ENCODE data around the gene DAPK2.

The DAPK2 gene

DNA sequence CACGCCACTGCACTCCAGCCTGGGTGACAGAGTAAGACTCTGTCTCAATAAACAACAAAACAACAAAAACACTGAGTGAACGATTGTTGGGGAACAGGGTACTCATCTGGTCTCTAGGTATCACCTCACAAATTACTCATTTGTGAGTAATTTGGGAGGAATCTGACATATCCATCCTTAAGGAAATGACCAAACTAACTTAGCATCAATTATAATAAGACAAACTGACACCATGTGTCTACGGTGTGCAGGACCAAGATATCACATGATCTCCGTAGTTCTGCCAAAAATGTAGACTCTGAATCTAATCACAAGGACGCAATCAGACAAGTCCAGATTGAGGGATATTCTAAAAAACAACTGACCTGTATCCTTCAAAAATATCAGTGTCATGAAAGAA is 12.0 kb upstream of the DAPK2 start:
- no peak for DNase-seq

DNA sequence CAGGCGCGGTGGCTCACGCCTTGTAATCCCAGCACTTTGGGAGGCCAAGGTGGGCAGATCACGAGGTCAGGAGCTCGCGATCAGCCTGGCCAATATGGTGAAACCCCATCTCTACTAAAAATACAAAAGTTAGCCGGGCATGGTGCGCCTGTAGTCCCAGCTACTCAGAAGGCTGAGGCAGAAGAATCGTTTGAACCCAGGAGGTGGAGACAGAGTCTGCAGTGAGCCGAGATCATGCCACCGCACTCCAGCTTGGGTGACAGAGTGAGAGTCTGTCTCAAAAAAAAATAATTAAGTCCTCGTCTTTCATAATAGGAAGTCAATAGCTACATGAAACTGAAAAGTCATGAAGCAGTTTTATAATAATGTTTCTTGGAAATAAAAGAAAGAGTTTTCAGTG is 7.4 kb upstream of the DAPK2 start:
- peak in 1 of 51 donors; percentile 18 for DNase-seq

DNA sequence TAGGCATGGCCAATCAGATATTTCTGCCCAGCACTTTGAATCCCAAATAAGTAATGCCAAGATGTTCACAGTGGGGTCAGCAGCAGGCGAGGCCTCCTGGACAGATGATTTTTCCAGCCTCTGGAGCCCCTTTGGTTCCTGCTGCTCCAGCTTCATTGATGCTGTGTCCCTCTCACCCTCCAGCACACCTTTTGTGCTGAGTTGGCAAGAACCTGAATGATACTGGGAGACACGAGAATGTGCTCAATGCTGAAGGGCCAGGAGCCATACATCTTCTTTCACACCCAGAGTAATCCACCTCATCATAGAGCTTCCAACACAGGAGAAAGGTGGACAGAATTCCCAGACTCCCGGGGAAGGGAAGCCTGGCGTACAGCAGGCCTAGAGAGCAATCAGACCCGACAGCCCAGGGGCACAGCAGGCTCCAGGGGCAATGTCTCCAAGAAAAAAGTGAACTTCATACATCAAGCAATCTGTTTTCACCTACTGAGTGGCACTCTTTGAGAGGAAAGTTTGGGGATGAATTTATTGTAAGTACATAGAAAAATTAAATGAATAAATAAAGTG is 6.7 kb upstream of the DAPK2 start:
- DNase-seq: no peak

DNA sequence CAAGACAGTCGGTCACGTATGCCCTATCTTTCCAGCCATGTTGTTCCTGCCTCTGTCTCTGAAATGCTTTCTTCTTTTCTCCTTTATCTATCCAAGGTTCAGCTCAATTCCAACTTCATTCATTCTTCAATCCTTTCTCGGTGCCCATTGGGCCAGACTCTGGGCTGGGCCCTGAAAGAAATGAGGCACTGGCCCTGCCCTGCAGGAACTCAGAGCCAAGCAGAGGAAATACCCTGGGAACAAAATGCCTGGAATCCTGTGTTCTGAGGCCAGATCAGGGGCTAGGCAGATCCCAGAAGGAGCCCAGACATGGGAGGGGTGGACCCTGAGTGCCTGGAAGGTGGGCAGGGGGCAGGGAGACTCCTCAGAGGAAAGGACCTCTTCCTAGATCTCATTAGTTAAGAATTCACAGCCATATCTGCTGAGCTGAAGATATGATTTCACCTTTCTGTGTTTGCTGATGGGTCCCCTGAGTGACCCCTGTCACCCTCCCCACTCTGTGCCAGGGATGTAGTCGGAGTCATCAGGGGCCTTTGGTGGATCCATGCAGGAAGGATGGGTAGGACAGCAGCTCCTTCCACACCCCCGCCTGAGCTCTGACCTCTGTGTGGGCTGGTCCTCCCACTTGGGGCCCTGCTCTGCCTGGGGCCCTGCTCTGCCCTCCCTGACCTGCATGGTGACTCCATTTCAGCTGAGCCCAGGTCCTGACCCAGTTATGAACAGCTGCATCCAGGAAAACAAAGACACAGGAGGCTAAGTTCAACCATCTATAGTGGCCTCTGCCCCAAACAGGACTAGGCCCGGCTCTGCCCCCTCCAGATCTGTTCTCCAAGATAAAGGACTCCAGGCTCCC is 5.3 kb upstream of the DAPK2 start:
- DNase-seq: no peak

DNA sequence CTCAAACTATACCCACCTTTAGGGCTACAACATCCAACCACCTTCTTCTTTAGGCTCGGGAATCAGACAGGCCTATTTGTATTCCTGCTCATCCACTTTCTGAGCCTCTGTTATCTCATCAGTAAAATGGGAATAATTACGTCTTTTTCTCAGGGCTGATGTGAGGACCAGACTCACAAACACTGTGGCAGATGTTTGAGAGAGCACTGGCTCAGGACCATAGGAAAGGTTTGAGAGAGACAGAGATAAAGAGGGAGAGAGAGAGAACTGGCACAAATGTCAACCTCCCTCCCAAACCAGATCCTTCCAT is 4.8 kb upstream of the DAPK2 start:
- no peak for DNase-seq

DNA sequence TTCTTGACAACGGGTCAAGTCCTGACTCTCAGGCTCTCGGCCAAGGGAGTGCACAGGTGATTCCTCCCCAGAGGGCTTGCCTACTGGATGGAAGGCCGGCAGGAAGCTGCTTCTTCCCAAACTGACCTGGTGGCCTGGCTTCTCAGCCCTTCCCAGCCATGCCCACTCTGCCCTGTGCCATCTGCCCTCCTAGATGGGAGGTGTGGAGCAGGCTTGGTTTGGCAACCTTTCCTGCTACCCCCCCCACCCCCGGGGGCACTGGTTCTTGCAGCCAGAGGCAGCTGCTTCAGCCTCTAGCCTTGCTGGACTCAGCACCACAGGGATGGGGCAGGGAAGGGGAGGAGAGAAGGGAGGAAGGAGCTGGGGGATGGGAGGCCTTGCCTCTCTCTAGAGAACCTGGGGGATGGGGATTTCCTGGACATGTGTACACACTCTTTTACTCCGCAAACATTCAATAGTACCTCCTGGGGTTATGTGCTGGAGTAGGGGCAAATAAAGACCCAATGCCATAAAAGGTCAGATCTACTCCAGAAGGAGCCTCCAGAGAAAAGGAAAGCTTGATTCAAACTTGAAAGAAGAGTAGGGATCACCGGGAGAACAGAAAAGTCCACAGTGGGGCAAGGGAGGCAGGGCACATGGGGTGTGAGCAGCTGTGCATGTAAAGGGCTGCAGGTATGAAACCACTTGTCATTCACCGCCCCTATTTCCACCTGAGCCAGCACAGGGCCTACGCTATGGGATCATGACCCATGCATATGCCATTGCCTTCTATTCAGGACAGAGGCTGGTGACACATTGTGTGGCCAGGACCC is 4.2 kb upstream of the DAPK2 start:
- no peak for DNase-seq

DNA sequence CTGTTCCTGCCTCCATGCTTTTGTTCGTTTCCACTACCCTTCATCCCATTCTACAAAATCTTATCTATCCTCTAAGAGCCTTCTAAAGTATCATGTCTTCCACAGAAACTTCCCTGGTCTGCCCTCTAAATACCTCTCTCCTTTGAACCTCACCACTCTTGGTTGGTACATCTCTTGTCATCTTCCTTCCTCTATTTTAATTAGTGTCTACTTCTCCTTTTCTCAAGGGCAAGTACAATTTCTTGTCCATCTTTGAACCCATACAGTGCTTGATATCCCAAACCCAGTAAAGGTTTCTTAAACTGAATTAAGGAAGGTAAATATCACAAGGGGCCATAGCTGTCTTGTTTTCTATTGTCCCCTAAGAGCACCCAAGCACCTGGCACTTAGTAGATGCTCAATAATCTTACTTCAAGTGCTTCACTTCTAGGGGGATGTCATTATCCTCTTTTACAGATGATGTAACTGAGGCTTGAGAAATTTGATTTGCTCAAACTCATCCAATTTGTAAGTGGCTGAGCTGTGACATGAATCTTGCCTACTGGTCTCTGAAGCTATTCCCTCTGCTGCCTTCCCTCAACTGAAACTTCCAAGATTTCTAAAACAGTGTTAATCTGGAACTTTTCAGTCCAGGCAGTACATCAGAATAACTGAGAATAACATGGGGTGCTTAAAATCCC is 2.6 kb upstream of the DAPK2 start:
- DNase-seq: no peak

DNA sequence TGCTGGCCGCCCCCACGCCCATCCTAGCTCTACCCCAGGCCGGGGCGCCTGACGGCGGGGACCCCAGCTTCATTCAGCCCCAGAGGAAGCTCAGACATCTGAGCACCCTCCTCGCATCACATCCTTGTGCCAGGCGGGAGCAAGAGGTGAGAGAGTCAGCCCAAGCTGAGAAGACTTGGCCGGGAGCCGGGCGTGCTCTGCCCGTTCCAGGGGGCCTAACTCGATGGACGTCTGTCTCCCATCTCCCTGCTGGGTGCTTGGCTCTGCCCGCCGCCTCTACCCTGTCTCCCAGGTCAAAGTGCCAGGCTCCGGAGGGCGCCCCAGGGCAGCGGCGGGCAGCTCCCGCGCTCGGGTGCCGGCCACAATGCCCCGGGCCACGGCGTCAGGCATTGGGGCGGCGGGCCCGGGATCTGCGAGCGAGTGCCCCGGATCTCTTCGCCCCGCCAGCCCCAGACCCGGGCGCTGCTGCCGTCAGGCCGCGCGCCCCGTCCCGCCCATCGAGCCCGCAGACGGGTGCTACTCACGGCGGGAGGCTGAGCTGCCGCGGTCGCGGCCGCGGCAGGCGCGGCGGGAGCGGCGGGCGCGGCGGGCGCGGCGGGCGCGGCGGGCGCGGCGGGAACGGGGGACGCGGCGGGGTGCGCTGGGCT is 388 bp downstream of the DAPK2 start:
- peak in 6 of 51 donors; percentile 20 to 66 (median 32) for DNase-seq

DNA sequence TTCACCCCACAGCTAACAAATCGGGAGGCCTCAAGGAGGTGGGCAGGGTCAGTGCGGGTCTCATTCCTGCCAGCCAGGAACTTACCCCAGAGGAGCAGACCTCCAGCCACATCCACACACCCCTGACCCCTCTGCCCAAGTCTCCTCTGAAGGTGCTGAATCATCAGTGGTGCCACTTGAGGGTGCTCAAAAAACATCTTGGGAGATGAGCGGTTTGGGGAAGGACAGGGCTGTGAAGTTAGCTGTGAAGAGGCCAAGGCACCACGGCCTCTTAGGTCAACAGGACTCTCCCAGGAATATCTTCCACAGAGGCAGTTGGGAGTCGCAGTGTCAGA is 1.2 kb downstream of the DAPK2 start:
- peak in 1 of 51 donors; percentile 9 for DNase-seq

DNA sequence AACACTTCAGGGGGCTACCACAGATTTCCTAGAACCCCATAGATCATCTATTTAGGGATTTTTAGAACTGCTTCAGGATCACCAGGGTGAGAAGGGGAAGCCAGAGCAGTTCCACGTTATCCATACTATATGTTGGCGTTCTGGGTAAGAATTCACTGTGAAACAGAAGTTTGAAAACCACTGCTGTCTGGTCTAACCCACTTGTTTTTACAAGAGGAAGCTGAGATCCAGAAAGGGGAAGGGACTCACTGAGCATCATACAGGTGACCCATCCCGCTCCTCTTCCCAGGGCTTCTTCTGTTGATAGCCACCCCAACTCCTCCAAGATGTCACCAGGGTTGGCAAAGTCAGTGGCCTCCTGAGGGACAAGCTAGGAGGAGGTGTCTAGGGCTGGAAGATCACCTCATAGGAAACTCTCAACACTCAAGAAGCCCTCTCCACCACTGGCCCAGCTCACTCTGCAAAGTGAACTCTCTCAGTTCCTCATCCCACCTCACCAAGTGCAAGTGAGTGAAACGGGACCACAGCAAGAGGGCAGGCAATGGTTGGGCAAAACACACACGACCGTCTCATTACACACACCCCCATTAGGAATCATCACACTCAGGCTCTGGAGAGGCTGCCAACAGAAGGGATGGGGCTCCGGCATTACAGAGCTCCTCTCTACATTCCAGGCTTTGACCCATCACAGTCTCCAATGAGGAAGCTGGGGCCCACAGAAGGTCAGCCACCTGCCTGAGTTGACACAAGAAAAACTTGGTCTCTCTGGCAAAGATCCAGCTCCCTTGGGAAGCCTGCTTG is 1.8 kb downstream of the DAPK2 start:
- DNase-seq: no peak

DNA sequence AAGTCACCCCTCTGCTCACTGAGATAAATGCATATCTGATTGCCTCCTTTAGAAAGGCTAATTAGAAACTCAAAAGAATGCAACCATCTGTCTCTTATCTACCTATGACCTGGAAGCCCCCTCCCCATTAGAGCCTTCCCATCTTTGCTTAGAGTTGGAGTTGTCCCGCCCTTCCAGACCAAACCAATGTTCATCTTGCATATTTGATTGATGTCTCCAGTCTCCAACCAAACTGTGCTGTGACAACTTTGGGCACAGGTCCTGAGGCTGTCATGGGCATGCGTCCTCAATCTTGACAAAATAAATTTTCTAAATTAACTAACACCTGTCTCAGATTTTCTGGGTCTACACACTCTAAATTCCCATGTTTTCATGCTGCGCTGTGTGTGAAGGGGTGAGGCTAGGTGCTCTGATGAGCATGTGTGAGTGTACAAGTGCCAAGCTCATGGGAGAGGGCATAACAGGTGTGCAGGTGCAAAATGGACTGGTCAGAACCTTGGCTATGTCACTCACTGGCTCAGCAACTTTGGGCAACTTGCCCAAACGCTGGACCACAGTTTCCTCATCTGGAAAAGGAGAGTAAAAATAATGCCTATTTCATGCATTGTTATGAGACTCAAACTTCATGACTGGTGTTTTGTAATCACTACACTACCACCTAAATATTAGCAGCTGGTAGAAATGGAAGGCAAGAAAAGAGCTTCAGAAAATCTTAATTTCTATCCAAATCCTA is 7.2 kb downstream of the DAPK2 start:
- DNase-seq: no peak

DNA sequence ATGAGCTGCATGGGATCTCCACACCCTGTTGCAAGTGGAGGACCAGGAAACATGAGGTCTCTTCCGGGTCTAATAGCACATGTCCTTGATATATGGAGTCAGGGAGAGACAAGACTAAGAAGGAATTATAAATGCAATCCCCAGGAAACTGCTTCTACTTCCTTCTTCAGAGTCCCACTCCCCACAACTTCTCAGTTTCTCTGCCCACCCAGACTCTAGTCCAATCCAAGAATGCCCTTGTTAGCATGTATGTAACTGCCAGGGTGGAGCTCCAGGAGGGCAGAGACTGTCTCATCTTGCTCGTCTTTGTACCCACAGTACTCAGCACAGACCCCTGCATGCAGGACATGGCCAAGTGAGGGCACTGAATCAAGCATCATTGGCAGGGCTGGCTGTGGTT is 8.3 kb downstream of the DAPK2 start:
- no peak for DNase-seq

DNA sequence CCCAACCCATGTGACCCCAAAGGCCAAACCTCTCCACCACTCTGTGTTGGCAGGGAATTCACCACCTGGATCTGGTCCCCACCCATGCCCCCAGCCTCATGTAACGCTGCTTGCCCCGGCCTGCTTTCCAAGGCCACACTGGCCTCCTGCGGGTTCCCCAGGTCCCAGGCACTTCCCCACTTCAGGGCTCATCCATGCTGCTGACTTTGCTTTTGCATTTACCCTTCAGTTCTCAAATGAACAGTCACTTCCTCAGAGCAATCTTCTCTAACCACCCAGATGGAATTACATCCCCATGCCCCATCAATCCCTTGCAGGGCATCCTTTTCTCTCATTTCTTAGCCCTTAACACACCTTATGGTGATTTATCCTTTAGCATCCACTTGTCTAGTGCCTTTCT is 9.2 kb downstream of the DAPK2 start:
- DNase-seq: no peak

DNA sequence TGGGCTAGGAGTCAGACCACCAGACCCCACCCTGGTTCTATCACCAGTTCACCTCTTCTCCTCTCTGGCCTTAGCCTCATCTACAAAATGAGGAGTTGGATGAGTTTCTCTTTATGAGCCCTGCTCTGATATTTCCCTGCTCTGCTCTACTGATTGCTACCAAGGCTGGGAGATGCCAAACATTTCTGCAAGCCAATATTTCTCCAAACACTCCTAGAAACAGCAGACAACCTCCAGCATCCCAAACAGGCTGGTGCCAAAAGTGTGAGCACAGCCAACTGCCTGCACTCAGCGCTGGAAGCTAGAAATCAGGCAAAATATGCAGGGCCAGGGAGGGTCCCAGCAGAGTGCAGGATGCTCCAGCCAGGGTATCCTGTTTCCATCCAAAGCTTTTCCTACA is 10.8 kb downstream of the DAPK2 start:
- DNase-seq: no peak

DNA sequence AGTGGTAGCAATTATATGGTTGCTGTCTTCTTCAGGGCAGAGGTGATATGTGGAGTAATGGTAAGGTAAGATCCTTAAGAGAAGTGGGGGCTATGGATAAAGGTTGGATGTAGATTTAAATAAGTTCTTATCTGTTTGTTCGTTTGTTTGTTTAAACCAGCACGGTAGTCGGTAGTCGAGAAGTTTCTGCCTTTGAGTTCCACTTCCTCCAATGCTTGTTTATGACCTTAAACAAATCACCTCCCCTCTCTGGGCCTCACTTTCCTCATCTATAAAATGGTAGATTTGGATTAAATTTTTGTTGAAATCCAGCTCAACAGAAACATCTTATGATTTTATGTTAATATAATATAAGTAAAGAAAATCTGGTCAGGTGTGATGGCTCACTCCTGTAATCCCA is 11.8 kb downstream of the DAPK2 start:
- no peak for DNase-seq

DNA sequence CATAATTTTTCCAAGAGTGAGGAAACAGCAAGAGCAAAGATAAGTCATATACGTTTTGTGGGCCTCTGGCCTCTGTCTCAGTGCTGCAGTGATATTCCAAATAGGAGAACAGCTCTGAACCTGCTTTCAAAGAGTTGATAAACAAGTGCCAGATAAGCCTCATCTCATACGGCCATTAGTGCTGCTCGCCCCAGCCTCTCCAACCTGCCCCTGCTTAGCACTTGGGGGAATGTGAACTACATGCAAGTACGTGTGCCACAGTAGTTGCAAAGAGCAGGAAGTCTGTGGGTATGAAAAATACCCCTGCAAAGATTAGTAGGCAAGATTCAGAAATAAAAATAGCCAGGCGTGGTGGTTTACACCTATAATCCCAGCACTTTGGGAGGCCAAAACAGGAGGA is 14.0 kb downstream of the DAPK2 start:
- DNase-seq: no peak

DNA sequence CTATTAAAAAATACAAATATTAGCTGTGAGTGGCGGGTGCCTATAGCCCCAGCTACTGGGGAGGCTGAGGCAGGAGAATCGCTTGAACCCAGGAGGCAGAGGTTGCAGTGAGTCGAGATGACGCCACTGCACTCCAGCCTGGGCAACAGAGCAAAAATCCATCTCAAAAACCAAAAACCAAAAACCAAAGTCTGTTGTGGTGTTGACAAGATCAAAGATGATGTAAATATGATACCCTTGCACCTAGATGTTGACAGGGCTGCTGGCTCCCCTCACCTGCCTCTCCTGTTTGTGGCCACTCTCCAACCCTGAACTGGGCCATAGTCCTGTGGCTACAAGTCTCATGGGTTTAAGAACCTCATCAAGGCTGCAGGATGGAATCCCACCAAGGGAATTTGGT is 16.2 kb downstream of the DAPK2 start:
- no peak for DNase-seq

DNA sequence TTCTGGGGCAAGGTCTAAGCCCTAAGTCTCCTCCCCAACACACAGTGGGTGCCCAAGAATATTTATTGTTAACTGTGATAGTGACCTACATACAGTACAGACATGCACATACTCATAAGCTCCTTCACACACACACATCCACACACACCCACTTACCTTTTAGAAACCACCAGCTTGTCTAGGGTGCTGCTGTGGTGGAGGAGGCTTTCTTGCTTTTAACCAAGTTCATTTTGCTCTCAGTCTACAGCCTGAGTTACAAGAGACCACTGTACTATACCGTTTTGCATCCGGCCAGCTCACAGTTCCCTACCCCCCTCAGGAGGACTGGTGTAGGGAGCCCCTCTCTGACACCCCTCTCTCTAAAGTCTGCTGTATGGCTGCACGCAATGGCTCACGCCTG is 16.7 kb downstream of the DAPK2 start:
- no peak for DNase-seq

DNA sequence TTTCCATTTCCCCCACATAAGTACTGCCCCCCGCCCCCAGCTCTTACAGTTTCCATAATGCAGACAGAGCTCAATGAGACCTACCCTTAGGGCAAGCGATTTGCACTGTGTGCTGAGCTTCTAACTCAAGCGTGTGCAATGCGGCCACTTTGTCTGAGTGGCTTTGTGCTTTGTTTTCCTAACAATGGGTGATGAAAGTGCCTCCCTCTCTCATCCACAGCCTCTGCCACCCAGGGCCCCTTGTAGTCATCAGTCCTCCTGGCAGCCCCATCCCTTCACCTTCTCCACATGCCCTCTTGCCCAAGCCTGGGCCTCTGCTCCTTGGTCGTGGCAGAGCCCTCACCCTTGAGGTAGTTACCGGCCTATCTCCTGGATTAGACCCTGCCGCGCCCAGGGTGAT is 17.2 kb downstream of the DAPK2 start:
- DNase-seq: peak in 37 of 51 donors; percentile 14 to 84 (median 57)

DNA sequence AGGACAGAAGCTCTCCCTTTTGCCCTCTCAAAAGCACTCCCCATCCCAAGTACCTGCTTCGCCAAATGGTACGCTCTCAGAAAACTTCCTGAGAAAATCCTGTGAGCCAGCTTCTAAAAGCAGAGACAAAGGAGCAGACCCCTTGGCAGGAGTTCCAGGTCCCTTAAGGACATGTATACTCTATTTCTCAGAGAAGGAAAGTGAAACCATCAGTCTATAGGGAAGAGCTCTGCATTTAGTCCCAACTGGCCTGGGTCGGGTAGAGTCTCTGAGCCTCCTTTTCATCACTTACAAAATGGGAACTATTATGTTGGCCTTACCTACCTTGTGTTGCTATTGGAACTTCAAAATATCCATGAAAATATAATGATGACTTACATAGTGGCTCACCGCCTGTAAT is 19.7 kb downstream of the DAPK2 start:
- DNase-seq: no peak

All from hypothalamus (tissue), 51 donors.